Camera-type eye (tissue), 1 donor: Measurements from ENCODE around the gene E2F2. TPM values are rescaled to one million over a fixed set of nuclear protein-coding genes. Genes with fewer than 3 reads are reported as not detected.

Source experiments
- total RNA-seq: library from RNA; depleted of rRNA; stranded (reverse); fragments of >200 nt; gene quantifications from one replicate; pipeline ENCODE4 v1.2.3, GENCODE V29; 2014

The E2F2 gene
- total RNA-seq, result 4.2 TPM

GRCh38 chr1:23530747-23531561, at the start of gene E2F2:
E2F2 (minus strand) TSS chr1:23531233; CDS start chr1:23530793, 440 bp downstream.

GRCh38 chr1:23559136-23559984, 28.3 kb upstream of the E2F2 start, which contains the start of gene ID3:
ID3 (minus strand) TSS chr1:23559501; CDS start chr1:23559426, 75 bp downstream.

GRCh38 chr1:23483321-23484252, 47.4 kb downstream of the E2F2 start, which contains the start of gene ASAP3:
ASAP3 (minus strand) TSS chr1:23484179; CDS start chr1:23484133, 46 bp downstream.

Other genes starting within 250 kb of the E2F2 start
- gene HNRNPR, start 186.9 kb downstream of the E2F2 start, total RNA-seq, result 200 TPM
- gene ZNF436, start 161.4 kb downstream of the E2F2 start, total RNA-seq, result 40.3 TPM
- 50.6 TPM for gene TCEA3, start 106.5 kb downstream of the E2F2 start, total RNA-seq
- gene ASAP3, start 47.1 kb downstream of the E2F2 start, total RNA-seq, result 48.7 TPM
- gene ID3, start 28.3 kb upstream of the E2F2 start, total RNA-seq, result 222 TPM
- gene RPL11, start 160.6 kb upstream of the E2F2 start, total RNA-seq, result 683 TPM
- 37.7 TPM for gene ELOA, start 212.2 kb upstream of the E2F2 start, total RNA-seq
- gene PITHD1, start 247.2 kb upstream of the E2F2 start, total RNA-seq, result 83.9 TPM